ENCODE measurements around the gene FMNL2.

Gene FMNL2

DNA sequence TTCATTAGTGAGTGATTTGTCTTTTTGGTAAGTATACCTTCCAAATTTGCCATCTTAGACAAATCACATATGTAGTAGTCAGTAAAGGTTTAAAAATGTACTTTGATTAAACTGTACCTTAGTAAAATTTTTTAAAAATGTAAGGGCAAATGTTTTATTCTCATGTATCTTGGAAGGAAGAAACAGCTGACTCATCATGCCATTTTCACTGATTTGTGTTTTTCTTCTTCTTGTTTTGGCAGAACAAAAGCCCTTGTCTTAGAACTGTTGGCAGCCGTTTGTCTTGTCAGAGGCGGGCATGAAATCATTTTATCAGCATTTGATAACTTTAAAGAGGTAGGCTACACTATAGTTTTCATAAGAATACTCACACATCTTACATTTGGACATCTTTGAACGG, 245.7 kb downstream of the FMNL2 start:
- DNase-seq (ENCODE audit: low spot score): no peak

DNA sequence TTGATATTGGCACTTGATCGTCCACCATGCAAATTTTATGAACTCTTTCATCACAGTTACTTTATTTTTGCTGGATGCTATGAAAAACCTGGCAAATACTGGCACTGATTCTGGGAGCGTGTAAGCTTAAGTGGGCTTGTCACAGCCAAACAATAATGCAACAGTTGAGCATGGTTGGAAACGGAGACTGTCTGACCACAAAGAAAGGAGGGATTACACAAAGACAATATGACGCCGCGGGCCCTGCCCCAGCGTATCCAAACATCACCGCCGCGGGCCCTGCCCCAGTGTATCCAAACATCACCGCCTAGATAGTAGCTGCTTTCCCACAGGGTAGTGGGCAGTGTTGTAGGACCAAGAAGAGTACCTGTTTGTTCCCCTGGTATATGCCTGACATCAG, 246.4 kb downstream of the FMNL2 start:
- no peak for DNase-seq (ENCODE audit: low spot score)

DNA sequence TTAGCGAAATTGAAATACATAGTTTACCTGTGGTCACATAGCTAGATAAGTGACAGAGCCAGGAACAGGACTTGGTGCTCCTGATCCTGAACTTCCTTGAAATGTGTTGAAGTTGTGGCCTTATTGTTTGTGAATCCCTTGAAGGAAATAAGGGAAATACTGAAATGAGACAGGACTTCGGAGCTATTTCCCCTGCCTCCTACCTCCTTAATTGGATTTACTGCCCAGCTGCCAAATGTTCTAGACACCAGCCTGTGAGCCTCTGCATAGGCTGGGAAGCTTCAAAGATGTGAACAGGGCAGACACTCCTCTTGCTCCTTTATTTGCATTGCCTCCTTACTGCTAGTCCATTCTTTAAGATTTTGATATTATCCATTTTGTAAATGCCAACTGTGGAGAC, 247.1 kb downstream of the FMNL2 start:
- DNase-seq (ENCODE audit: low spot score): no peak

DNA sequence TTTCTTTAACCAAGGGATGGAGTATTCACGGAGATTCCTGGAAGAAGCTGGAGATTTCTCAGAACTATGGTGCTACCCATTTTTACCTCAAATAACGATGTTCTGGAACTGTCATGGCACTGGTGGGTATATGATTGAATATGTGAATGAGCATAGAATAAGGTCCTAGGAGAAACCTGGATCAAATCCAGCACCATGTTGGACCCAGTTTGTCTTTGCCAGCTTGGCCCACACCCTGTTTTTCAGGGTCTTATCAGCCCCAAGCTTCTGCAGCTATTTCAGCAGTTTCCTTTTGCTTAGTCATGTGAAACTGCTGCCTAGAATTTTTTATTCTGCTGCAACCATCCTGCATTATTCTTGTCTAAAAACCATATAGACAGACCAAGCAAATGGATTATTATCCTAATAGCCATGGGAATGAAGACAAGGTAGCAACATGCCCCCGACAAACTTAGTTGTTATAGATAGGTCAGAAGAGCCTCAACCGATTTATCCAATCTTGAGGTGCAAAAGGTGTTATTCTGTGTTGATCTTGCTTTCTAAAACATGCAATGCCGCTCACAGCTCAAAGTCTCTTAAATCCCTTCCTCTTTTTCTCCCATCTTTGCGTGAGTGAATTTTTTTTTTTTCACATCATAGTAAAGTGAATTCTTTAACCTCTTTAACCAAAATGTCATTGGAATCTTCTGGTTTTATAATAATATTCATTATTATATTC, 248.7 kb downstream of the FMNL2 start:
- no peak for DNase-seq (ENCODE audit: low spot score)

DNA sequence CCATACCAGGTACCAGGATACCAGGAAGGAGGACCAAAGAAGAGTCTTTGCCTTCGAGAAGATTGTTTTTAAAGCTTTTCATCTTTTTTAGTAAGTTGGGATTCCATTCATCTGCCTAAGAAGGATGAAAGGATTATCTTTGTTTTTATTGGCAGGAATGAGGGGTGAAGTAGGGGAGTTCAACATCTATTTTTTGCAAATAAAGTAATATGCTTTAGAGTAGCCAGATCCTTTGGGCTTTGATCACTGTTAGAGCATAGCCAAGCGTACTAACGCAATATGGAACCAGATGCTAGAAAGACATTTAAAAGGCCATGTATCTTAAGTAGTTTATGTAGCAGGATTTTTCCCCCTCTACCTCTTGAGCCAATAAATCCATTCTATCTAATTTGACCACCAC, 249.3 kb downstream of the FMNL2 start:
- DNase-seq (ENCODE audit: low spot score): no peak

DNA sequence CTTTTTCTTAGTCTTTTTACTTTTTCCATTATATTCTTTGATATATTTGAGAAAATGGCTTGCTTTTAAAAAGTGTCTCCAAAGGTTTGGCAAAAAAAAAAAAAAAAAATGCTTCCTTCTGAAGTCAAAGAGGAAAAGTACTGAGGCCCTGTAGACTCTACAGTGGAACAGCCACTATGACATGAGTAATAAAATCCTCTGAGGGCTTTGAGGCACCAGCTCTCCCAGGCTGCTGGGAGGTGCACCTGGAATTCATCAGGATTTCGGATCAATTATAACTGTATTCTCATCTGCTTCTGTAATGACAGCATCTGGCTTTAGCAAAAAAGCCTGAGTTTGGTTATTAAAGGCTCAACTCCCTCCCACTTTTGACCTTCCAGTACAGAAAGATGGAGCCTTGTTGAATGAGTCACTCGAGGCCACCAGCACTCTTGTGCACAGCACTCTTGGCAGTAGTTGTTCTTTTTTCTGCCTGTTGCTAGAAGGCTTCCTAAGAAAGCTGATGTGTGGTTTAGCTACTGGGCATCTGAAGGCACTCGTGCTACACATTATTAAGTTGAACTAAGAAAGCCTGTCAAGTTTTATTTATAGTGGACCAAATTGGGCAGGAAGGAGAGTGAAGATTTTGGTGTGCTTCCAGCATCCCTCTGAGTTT, 251.0 kb downstream of the FMNL2 start:
- DNase-seq (ENCODE audit: low spot score): peak; percentile 49

DNA sequence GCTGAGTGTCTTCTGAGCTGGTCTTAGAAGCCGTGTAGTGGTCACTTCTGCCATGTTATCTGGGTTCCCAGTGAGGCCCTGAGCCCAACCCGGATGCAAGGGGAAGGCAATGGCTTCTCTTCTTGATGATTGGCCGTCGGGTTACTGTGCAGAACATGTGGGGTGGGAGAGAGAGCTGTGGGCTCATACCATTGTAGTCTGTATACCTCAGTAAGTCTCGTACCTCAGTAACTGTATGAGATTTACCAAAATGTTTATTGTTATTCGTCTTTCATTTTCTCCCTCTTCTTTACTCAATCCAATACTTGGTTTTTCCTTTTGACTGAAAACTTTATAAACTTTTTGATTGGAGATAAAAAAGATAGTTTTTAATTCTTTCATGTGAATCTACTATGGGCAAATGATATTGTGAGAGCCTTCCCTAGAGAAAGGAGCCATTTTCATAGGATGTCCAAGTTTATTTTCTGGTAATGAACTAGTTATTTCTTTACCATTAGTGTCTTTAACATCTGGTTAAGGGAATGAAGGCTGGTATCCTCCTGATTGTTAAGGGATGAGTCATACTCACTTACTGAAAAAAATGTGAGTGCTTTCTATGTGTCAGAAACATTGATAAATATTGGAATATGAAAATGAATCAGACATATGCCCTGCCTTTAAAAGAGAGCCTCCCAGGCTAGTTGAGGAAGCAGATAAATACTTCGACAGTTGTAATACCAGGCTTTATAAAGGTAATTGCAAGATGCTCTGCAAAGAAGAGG, 252.4 kb downstream of the FMNL2 start:
- no peak for DNase-seq (ENCODE audit: low spot score)

DNA sequence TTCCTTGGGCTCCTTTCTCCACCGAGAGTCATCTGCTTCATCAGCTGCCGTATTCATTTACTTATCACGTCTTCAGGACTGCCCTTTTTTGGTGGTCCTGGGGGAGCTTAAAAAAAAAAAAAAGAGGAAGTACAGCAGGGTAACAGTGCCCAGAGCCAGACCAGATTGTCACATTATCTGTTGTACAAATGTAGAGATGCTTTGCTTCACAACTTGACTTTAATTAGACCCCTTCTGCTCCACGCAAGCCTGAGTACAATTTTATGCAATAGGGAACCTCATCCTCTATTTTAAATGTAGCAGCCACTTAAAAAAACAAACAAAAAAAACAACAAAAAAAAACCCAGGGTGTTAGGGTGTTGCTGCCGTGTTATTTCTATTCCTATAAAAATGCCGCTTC, 254.0 kb downstream of the FMNL2 start:
- peak; percentile 9 for DNase-seq (ENCODE audit: low spot score)

DNA sequence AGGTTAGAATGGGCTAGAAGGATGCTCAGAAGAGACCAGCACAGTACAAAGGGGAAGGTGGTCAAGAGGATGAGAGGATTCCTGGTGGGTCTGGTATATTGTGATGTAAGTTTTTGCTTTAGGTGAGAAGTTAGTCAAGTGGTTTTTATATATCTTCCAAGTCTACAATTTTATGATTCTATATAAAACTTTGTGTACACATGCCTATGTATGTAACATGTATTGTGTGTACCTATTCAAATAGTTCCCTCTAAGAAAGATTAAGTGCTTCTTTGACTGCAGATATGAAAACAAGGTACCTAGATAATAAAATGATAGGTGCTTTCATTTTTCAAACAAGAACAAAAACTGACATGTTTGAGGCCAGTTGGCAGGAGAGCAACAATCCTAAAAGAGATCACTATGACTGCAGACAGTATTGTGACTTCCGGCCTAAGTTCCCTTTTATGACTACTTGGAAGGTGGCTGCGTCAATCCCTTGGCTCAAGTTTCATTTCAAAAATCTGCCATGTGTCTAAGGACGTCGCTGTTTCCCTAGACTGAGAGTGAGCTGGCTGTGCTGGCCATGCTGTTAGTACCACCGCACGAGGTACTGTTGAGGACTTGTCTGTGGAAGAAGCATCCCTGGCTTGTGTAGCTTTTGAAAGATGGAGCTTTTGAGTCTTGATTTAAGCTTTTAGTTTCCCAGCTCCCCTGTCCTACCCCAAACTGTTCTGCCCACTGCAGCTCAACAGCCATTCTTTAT, 259.2 kb downstream of the FMNL2 start:
- no peak for DNase-seq (ENCODE audit: low spot score)

DNA sequence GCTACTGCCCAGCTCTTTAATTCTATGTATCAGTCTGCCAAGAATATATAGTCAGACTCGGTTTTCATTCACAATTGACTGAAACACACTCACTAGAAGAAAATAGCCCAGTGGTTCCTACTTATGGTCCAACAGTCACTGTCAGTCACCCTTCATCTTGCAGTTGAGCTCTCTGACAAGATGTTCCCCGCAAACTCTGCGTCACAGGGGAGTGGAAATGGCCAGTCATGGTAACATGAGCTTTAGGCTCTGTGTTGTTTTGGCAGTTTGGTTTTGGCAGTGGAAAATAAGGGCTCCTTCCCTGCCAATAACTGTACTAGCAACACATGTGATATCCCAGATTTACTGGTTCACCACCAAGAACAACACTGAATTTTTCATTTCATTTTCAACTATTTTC, 259.8 kb downstream of the FMNL2 start:
- no peak for DNase-seq (ENCODE audit: low spot score)

DNA sequence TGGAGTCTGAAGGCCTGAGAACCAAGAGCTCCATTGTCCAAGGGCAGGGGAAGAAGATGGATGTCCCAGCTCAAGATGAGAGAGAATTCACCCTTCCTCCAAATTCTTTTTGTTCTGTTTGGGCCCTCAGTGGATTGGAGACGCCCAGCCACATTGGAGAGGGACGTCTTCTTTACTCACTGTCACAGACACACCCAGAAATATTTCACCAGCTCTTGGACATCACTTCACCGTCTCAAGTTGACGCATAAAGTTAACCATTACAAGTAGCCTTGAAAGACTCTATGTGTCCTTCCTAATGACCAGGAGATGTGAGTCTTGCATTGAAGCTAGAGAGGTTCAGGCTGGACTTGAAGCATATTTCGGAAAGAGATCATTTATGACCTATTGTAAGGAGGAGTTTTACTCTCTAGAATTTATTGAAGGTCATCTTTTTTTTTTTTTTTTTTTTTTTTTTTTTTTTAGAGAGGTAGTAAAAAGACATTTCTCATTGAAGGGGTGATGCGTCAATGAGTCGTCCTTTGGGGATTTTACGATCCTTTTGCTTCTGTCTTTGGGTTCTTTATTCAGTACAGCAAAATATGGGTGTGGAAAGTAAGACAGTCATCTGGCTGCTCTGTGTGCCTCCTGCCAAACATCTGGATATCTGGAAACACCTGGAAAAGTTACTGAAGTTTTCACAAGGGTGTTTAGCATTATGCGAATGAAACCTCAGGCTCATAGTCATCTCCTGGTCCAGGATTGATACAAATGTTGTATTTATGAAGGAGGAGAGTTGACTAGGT, 264.2 kb downstream of the FMNL2 start:
- no peak for DNase-seq (ENCODE audit: low spot score)

DNA sequence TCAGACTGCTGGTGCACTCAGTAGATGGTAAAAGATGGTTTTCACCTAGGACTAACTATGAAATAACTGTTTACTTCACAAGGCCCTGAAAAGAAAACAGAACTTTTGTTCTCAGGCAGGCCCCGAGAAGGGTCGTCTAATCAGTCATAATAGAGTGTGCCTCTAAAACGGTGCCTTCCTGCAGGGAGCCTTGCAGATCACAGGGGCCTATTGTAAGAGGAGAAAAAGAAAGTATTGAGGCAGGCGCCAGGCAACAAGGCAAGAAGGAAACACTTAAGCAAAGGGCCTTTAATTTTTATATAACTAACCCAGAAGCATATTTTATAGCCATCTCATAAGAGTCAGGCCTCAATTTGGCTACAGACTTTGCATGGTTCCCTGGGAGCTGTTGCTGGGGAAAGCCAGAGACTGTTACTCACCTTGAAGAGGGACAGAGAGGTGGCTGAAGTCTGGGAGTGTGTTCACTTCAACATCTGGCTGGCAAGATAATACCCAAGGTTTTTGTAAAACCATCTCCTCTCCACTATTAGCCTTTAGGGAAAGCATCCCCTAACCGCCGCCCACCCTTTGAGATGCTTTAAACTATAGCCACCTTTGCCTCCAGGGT, 265.2 kb downstream of the FMNL2 start:
- DNase-seq (ENCODE audit: low spot score): no peak

DNA sequence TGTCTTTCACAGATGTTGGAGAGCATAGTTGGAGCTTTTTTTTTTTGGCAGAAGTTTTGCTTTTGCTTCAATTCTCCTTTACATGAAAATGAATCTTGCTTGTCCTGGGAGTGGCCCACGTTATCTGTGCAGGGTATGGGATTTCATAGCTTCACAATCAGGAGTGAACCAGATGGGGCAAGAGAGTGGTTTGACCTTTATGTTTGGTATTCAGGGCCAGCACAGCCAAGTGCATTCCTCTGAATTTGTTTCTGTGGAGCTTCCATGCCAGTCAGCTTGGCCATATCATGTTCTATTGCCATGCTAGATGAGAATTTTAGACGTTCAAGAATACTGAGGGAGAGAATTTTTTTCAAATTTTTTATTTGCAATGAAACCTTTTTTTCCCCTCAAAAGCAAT, 265.7 kb downstream of the FMNL2 start:
- DNase-seq (ENCODE audit: low spot score): no peak

DNA sequence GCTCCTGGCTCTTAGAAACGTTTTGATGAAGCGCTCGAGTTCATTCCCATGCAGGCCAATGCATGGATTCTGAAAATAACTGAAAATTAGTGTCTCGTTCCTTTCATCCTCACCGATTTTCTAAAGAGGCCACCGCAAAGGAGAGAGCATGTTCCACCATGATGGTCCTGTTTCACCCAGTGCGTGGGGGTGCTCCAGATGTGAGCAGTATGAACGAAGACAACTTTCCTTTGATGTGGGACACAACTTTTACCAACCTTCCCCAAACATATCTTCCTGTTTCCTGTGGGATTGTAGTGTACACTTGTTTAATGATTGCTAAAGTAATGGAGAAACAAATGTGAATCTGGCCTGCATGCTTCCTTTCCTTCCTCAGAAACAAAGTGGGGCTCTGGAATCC, 267.8 kb downstream of the FMNL2 start:
- DNase-seq (ENCODE audit: low spot score): no peak

DNA sequence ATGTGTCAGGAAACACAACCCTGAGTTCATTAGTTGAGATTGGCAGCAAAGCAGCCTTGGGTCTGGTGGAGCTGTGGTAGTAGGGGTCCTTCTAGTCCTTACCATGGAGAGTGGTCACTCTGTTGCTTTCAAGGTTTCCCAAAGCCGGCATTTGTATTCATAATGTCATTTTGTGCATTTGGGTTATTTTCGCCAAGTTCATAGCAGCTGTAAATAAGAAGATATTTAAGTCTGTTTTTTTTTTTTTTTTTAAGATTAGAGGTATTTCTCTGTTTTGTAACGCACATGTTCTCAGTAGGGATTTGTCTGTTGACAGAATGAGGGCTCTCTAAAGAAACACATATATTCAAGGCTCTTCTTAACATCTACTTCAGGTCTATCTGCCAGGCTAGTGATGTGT, 268.2 kb downstream of the FMNL2 start:
- DNase-seq (ENCODE audit: low spot score): no peak

DNA sequence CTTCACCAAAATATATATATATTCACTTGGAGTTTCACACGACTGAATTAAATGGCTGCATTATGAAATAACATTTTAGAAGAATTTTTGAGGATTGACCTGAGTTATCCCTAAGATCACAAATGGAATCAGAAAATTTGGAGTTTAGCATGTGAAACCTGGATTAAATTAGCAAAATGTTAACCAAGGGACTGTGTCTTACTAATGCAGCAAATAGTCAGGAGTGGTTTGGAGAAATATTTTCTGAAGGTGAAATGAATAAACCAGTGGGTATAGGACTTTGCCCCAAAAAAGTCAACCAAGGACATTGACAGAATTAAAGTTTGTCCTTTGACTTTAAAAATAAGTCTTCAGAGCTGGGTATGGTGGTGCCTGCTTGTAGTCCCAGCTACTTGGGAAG, 271.1 kb downstream of the FMNL2 start:
- no peak for DNase-seq (ENCODE audit: low spot score)

DNA sequence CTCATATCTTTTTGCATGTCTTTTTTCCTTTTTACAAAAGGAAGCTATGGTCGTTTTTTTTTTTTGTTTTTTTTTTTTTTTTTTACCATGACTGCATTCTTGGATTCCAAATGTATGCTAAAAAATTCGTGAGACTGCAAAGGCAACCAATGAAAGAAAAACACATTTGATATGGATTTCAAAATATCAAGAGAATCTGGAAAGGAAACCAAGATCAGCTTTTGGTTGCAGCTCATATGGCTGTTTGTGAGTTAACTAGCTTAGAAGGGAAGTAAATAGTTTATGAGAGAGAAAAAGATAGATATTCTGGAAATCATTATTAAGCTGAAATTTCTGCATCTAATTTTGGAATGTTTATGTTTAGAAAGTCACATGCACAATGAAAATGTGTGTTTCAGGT, 272.0 kb downstream of the FMNL2 start:
- no peak for DNase-seq (ENCODE audit: low spot score)

DNA sequence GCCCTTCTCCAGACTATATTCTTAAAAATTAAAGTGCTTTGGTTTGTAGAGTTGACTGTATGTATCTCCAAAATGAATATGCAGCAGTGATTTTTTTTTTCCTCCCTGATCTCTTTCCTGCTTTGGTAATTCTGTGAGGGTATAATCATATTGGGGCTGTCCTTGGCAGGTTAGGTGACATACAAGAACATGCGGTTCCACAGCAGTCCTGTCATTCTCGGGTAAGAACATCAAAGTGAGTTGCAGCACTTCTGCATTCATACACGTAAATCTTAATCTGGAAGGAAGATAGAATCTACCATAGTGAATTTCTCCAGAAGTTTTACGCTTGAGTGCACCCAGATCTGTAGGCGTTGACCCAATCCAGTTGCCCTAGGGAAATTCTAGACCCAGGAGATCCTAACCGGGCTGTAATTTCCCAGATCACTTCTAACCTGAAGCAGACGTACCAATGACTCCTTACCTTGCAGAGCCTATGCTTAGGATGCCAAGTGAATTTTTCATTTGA, 272.9 kb downstream of the FMNL2 start:
- peak; percentile 13 for DNase-seq (ENCODE audit: low spot score)

DNA sequence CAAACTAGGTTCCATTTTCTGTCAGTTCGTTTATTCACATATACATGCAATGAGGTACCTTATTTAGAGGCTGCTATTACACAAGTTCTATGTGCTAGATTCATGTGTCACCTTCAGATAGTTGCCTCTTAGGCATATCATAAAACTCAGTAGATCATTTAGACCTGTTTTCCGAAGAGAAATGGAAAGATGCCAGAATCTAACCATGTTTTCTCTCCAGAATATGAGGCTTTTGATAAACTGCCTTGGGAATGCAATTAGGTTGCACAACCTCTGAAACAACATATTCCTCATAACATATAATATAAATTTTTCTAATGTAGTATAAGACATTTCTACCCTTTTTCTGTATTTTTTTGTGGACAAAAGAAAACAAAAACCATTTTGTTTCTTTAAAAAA, 274.2 kb downstream of the FMNL2 start:
- DNase-seq (ENCODE audit: low spot score): no peak

DNA sequence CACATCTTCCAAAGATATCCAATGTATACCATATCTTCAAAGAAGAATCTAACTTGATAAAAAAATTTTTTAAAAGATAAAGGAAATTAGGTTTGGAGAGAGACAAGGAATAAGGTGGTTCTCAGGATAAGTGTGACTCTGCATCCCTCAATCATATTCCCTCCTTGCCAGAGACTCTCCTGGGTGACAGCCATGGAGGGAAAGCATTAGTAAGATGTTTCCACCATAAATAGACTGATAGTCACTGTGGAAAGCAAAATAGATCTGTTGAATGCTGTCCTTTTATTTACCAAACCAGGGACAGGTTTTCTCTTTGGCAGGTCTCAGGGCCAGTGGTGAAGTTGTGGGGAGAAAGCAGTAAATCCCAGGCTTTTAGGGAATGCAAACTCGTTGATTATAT, 274.7 kb downstream of the FMNL2 start:
- no peak for DNase-seq (ENCODE audit: low spot score)

Measured in SK-N-DZ (cell line).